GM23338 (cell line): ENCODE results near the gene TCP10L. TPM values are rescaled to one million over a fixed set of nuclear protein-coding genes. Genes with fewer than 3 reads are reported as not detected.

ENCODE experiments used
- ATAC-seq: fragments of 200-7000 bp; cut with Tn5 transposase; 3 replicates; pipeline ENCODE4 v1.9.1; 2020
- DNase-seq: peaks from one replicate; pipeline ENCODE4 v3.0.0-alpha.2; 2015; ENCODE audit warnings: low spot score
- H2AFZ ChIP-seq: fragments of 200-600 bp; sonication (generic); 2 replicates; pipeline ENCODE4 v1.8.0; 2016; ENCODE audit warnings: antibody characterized with exemption, mild to moderate bottlenecking, moderate library complexity
- H3F3A ChIP-seq: fragments of 200-600 bp; sonication (generic); replicated peaks from 2 replicates; pipeline ENCODE4 v1.8.0; 2017; ENCODE audit warnings: antibody characterized with exemption, mixed run types, low read depth
- H3K27ac ChIP-seq: fragments of 200-600 bp; sonication (generic); 2 replicates; pipeline ENCODE4 v1.6.1; 2016; ENCODE audit warnings: low read depth
- H3K27me3 ChIP-seq: fragments of 200-600 bp; sonication (generic); 2 replicates; pipeline ENCODE4 v1.8.0; 2016; ENCODE audit warnings: mild to moderate bottlenecking, mixed run types, moderate library complexity; ENCODE audit not compliant: insufficient read depth
- H3K36me3 ChIP-seq: fragments of 200-600 bp; sonication (generic); 2 replicates; pipeline ENCODE4 v1.8.0; 2016; ENCODE audit warnings: mild to moderate bottlenecking; ENCODE audit not compliant: insufficient read depth
- H3K4me1 ChIP-seq: fragments of 200-600 bp; sonication (generic); 2 replicates; pipeline ENCODE4 v1.8.0; 2016; ENCODE audit warnings: mild to moderate bottlenecking, moderate library complexity; ENCODE audit not compliant: insufficient read depth
- H3K4me2 ChIP-seq: fragments of 200-600 bp; sonication (generic); 2 replicates; pipeline ENCODE4 v1.7.1; 2017; ENCODE audit warnings: mixed run types
- H3K4me3 ChIP-seq: fragments of 200-600 bp; sonication (generic); 2 replicates; pipeline ENCODE4 v1.6.1; 2016; ENCODE audit warnings: mixed run types
- H3K79me2 ChIP-seq: fragments of 200-600 bp; sonication (generic); replicated peaks from 2 replicates; pipeline ENCODE4 v1.8.0; 2017; ENCODE audit warnings: mild to moderate bottlenecking; ENCODE audit not compliant: insufficient read depth
- H3K9me2 ChIP-seq: fragments of 200-600 bp; sonication (generic); 2 replicates; pipeline ENCODE4 v1.8.0; 2017; ENCODE audit not compliant: insufficient read depth
- H4K20me1 ChIP-seq: fragments of 200-600 bp; sonication (generic); replicated peaks from 2 replicates; pipeline ENCODE4 v1.8.0; 2017; ENCODE audit warnings: mild to moderate bottlenecking; ENCODE audit not compliant: insufficient read depth
- H3K27ac Mint-ChIP-seq: 2 replicates; pipeline ENCODE4 v1.8.0; 2020; ENCODE audit warnings: inconsistent platforms, mild to moderate bottlenecking, moderate library complexity, mixed read lengths
- H3K27me3 Mint-ChIP-seq: 3 replicates; pipeline ENCODE4 v1.8.0; 2022; ENCODE audit warnings: low read depth, mild to moderate bottlenecking, moderate library complexity, mixed read lengths, inconsistent platforms; ENCODE audit not compliant: insufficient read depth, poor library complexity
- H3K36me3 Mint-ChIP-seq: 3 replicates; pipeline ENCODE4 v1.8.0; 2021; ENCODE audit warnings: low read depth, mild to moderate bottlenecking, inconsistent platforms, moderate library complexity, mixed read lengths
- H3K4me1 Mint-ChIP-seq: 3 replicates; pipeline ENCODE4 v1.8.0; 2020; ENCODE audit warnings: mild to moderate bottlenecking, inconsistent platforms, mixed read lengths
- H3K4me3 Mint-ChIP-seq: 3 replicates; pipeline ENCODE4 v1.8.0; 2021; ENCODE audit warnings: moderate library complexity, mild to moderate bottlenecking, inconsistent platforms, mixed read lengths
- H3K9me3 Mint-ChIP-seq: 3 replicates; pipeline ENCODE4 v1.8.0; 2020; ENCODE audit warnings: moderate library complexity, mild to moderate bottlenecking, inconsistent platforms, mixed read lengths
- CREB1 ChIP-seq: fragments of 250-450 bp; sonication (Bioruptor Pico); IDR thresholded peaks from 2 replicates; pipeline ENCODE4 v1.5.0; 2020; ENCODE audit warnings: low read depth, mild to moderate bottlenecking, moderate library complexity
- CTCF ChIP-seq, 2 experiments: fragments of 200-600 bp in 1 of 2; sonication (generic) in 1 of 2; conservative IDR thresholded peaks; 2 replicates each; pipeline versions ENCODE4 v1.5.1 to v1.6.1; 2016 to 2017; ENCODE audit warnings: antibody characterized with exemption in 2 of 2, low read depth in 2 of 2, mild to moderate bottlenecking in 2 of 2, moderate library complexity in 1 of 2
- ETS1 ChIP-seq: IDR thresholded peaks from 2 replicates; pipeline ENCODE4 v1.6.1; 2016; ENCODE audit warnings: antibody characterized with exemption
- EZH2 ChIP-seq: fragments of 200-600 bp; sonication (generic); IDR thresholded peaks from one replicate; pipeline ENCODE4 v1.8.0; 2017; ENCODE audit warnings: antibody characterized with exemption, mild to moderate bottlenecking, low read depth; ENCODE audit not compliant: unreplicated experiment
- EZH2phosphoT487 ChIP-seq: fragments of 200-600 bp; sonication (generic); IDR thresholded peaks from one replicate; pipeline ENCODE4 v1.8.1; 2018; ENCODE audit warnings: antibody characterized with exemption; ENCODE audit not compliant: unreplicated experiment
- JUNB ChIP-seq: IDR thresholded peaks from one replicate; pipeline ENCODE4 v1.6.1; 2016; ENCODE audit warnings: antibody characterized with exemption; ENCODE audit not compliant: unreplicated experiment
- NANOG ChIP-seq: IDR thresholded peaks from 2 replicates; pipeline ENCODE4 v1.6.1; 2016; ENCODE audit warnings: antibody characterized with exemption, borderline replicate concordance
- REST ChIP-seq: IDR thresholded peaks from one replicate; pipeline ENCODE4 v1.6.1; 2018; ENCODE audit warnings: antibody characterized with exemption; ENCODE audit not compliant: unreplicated experiment
- STAT1 ChIP-seq: IDR thresholded peaks from one replicate; pipeline ENCODE4 v1.6.1; 2016; ENCODE audit warnings: antibody characterized with exemption; ENCODE audit not compliant: unreplicated experiment
- ZNF114 ChIP-seq: fragments of 250-450 bp; sonication (Bioruptor Pico); IDR thresholded peaks from 2 replicates; pipeline ENCODE4 v1.5.0; 2020; ENCODE audit warnings: mild to moderate bottlenecking, moderate library complexity
- ZNF462 ChIP-seq: fragments of 250-450 bp; sonication (Bioruptor Pico); IDR thresholded peaks from 2 replicates; pipeline ENCODE4 v1.5.0; 2020; ENCODE audit warnings: mild to moderate bottlenecking, moderate library complexity
- polyA plus RNA-seq: library from polyadenylated mRNA; unstranded; fragments of >200 nt; fragmentation: Nextera tagmentation; extraction: Ambion mirVana; gene quantifications from 2 replicates; pipeline ENCODE4 v1.2.1, GENCODE V29; 2016
- total RNA-seq: library from RNA; depleted of rRNA; stranded (reverse); fragments of >200 nt; shearing (Covaris generic); gene quantifications from 2 replicates; pipeline ENCODE4 v1.2.3, GENCODE V29; 2014

Gene TCP10L
- total and polyA plus RNA-seq, 2 experiments from 2014 or later = 0.10 to 0.65 TPM

GRCh38 chr21:32558106-32558505 is 27.2 kb downstream of the TCP10L start:
- ATAC-seq (no peak), DNase-seq (no peak)
- Mint-ChIP-seq H3K9me3 (no peaks in the 10 kb centered on the region), H3K4me3 (no peak overlapping the region), H3K27me3 (peaks cover 8% of the 10 kb centered on the region), H3K36me3 (no peaks in the 10 kb centered on the region), H3K27ac (no peak overlapping the region), H3K4me1 (peaks cover 46% of the 10 kb centered on the region)
- H3F3A ChIP-seq = 0 out of 2 replicates have a peak, but pooled peaks cover 4% of the 10 kb centered on the region
- H3K4me2 ChIP-seq = no peak overlapping the region
- H4K20me1 ChIP-seq = no peaks in the 10 kb centered on the region
- no peak overlapping the region for H3K4me3 ChIP-seq
- H3K79me2 ChIP-seq = no peaks in the 10 kb centered on the region
- H3K27ac ChIP-seq = no peak overlapping the region
- TF ChIP-seq CTCF (conservative IDR thresholded peaks at IDR 0.05; ENCODE audit: low read depth in 2 of 2) (no peak), STAT1 (no peak), JUNB (no peak), EZH2 (no peak), ETS1 (no peak), ZNF114 (CRISPR knock-in tag) (no peak), REST (no peak), ZNF462 (CRISPR knock-in tag) (no peak), CREB1 (no peak), NANOG (no peak), EZH2phosphoT487 (no peak)
- H3K36me3 ChIP-seq = no peaks in the 10 kb centered on the region
- no peaks in the 10 kb centered on the region; the same call in 1 of the 2 replicates for H3K9me2 ChIP-seq
- H3K4me1 ChIP-seq = peaks cover 25% of the 10 kb centered on the region
- no peak overlapping the region for H2AFZ ChIP-seq
- no peaks in the 10 kb centered on the region for H3K27me3 ChIP-seq
